HG02884 (cell line): ENCODE measurements around the gene ATG101.
A peak's percentile ranks its signal among the peaks of the same experiment; 100 is the strongest.
"Not testable (repeated sequence)": the region's sequence is repeated elsewhere in the genome, so short reads cannot be mapped to it uniquely, and the experiment has no call there.

Experiments used
- ATAC-seq: cut with Tn5 transposase; IDR thresholded peaks from one replicate; pipeline ENCODE4 v1.9.1; 2021; ENCODE audit warnings: mild to moderate bottlenecking, moderate library complexity; ENCODE audit not compliant: unreplicated experiment

Gene ATG101

GRCh38 chr12:52097045-52097666, 27.4 kb downstream of the ATG101 start:
- no peak for ATAC-seq

- ATAC-seq = not testable (repeated sequence)
Observed at GRCh38 chr12:52104431-52105089, 34.8 kb downstream of the ATG101 start.

GRCh38 chr12:52116222-52117125, 46.7 kb downstream of the ATG101 start:
- ATAC-seq = not testable (repeated sequence)

GRCh38 chr12:52117806-52118475, 48.2 kb downstream of the ATG101 start:
- ATAC-seq = peak; percentile 20

GRCh38 chr12:52119398-52120254, 49.8 kb downstream of the ATG101 start:
- no peak for ATAC-seq

GRCh38 chr12:52120951-52121823, 51.4 kb downstream of the ATG101 start:
- ATAC-seq = no peak

- no peak for ATAC-seq
Observed at GRCh38 chr12:52121824-52122539, 52.2 kb downstream of the ATG101 start.

GRCh38 chr12:52122540-52122871, 52.7 kb downstream of the ATG101 start:
- ATAC-seq = no peak

- no peak for ATAC-seq
Observed at GRCh38 chr12:52122904-52123303, 53.1 kb downstream of the ATG101 start.

GRCh38 chr12:52123487-52124186, 53.9 kb downstream of the ATG101 start:
- no peak for ATAC-seq

GRCh38 chr12:52125476-52125900, 55.7 kb downstream of the ATG101 start:
- ATAC-seq = no peak

GRCh38 chr12:52126050-52126604, 56.3 kb downstream of the ATG101 start:
- ATAC-seq = no peak
